Motor neuron (in vitro differentiated cells): ENCODE data around the gene TMEM54. TPM values are rescaled to one million over a fixed set of nuclear protein-coding genes. Genes with fewer than 3 reads are reported as not detected.

Experiments
- ATAC-seq, 8 experiments: fragments of 200-7000 bp; cut with Tn5 transposase; replicated peaks in 6 of 8; 2 replicates each; pipeline ENCODE4 v1.8.0; 2021; ENCODE audit warnings: mild to moderate bottlenecking in 8 of 8, moderate library complexity in 8 of 8
- H3K27ac ChIP-seq, 2 donors: fragments of 250-450 bp; sonication (Bioruptor Pico); 2 replicates each; pipeline ENCODE4 v1.9.0; 2021; ENCODE audit warnings: antibody characterized with exemption in 2 of 2, mild to moderate bottlenecking in 2 of 2, moderate library complexity in 1 of 2
- H3K4me1 ChIP-seq, 2 donors: fragments of 250-450 bp; sonication (Bioruptor Pico); replicated peaks in 1 of 2; 2 replicates each; pipeline ENCODE4 v1.6.1; 2021; ENCODE audit warnings: antibody characterized with exemption in 2 of 2, mild to moderate bottlenecking in 2 of 2, moderate library complexity in 1 of 2
- H3K4me3 ChIP-seq, 5 donors: fragments of 250-450 bp; sonication (Bioruptor Pico); 2 replicates each; pipeline ENCODE4 v1.9.0; 2021; ENCODE audit warnings: antibody characterized with exemption in 5 of 5, mild to moderate bottlenecking in 5 of 5, moderate library complexity in 4 of 5
- WGBS, 10 experiments: fragments of 450-650 bp; shearing (Covaris generic); methylation state at CpG; one replicate each; pipeline ENCODE4 v1.0.0; 2022; 5-methylcytosine and 5-hydroxymethylcytosine counted together
- in situ Hi-C, 9 experiments: fragments of 400-800 bp; cut with MboI; loops; one replicate each; pipeline ENCODE4 v1.15.0; 2021; ENCODE audit warnings: low sequenced_read_pairs in 9 of 9, low pct_unique_long_range_greater_than_20kb in 2 of 9; ENCODE audit not compliant: unreplicated experiment in 9 of 9
- total RNA-seq, 8 experiments: library from RNA; unstranded; fragments of 300-600 nt; gene quantifications; 2 replicates each; pipeline versions ENCODE4 v1.2.3 to v1.2.4, GENCODE V29; 2022

Gene TMEM54
- total RNA-seq, 8 experiments from 2014 or later = 2.2 to 42.1 (median 8.2) TPM

DNA sequence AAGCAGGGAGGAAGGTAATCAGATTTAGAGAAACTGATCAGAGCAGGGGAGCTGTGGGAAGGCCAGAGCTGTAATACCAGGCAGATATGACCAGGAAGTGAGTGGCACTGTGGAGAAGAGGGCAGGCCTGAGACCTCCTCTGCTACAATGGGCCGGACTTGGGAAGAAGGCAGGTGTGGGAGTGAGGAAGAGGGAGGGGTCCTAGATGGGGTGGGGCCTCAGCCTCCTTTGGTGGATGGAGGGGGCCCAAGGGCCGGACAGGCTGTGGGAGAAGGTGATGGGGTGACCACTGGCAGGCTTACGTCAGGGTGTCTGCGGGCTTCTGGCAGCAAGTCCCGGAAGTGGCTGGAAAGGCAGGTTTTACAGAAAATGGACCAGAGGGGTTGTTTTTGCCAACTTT lies 19.9 kb downstream of the TMEM54 start:
- no peak overlapping the region for H3K4me3 ChIP-seq
- WGBS, 10 experiments = 80 to 100% (median 100%) methylated on average over 1 to 3 of the region's 5 CpGs; no CpG with 5 or more reads in 5 of the 10 experiments
- H3K27ac ChIP-seq = no peak overlapping the region
- peaks cover 39 to 47% of the 10 kb centered on the region in 2 donors for H3K4me1 ChIP-seq
- in situ Hi-C loops = no loop called here
- no peak for ATAC-seq

DNA sequence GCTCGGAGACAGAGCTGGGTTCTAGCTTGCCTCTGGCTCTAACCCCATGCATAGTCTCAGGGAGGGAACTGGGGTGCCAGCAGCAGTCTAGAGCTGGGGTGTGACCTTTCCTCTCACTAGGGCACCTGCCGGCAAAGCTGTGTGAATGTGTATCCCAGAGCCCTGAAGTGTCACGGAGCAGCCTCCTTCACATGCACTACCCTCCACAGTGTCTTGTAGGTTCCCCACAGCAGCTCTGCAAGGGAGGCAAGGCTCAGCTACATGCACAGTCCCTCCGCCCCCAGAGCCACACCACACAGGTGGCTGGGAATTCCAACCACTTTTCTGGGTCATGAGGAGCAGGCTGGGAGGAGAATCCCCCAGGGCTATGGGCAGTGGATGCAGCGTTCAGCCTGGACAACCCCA lies 22.6 kb downstream of the TMEM54 start:
- peak in 6 of 8 experiments; percentile 13 to 45 (median 38) for ATAC-seq
- 0 to 88% (median 81%) methylated on average over 1 to 5 of the region's 5 CpGs; no CpG with 5 or more reads in 5 of the 10 experiments for WGBS, 10 experiments
- in situ Hi-C loops = no loop called here
- H3K4me1 ChIP-seq = peaks cover 19 to 24% of the 10 kb centered on the region in 2 donors
- peak overlapping the region in 1 of 2 donors; percentile 2 for H3K27ac ChIP-seq
- H3K4me3 ChIP-seq = no peak overlapping the region

- in situ Hi-C loops = no loop called here
- no peak overlapping the region for H3K4me3 ChIP-seq
- 0 to 77% (median 60%) methylated on average over 1 to 6 of the region's 6 CpGs; no CpG with 5 or more reads in 5 of the 10 experiments for WGBS, 10 experiments
- peaks cover 17 to 21% of the 10 kb centered on the region in 2 donors for H3K4me1 ChIP-seq
- ATAC-seq = peak; percentile 11 to 89 (median 78)
- no peak overlapping the region for H3K27ac ChIP-seq
These were observed 23.0 kb downstream of the TMEM54 start for GRCh38 chr1:32878183-32878582.

DNA sequence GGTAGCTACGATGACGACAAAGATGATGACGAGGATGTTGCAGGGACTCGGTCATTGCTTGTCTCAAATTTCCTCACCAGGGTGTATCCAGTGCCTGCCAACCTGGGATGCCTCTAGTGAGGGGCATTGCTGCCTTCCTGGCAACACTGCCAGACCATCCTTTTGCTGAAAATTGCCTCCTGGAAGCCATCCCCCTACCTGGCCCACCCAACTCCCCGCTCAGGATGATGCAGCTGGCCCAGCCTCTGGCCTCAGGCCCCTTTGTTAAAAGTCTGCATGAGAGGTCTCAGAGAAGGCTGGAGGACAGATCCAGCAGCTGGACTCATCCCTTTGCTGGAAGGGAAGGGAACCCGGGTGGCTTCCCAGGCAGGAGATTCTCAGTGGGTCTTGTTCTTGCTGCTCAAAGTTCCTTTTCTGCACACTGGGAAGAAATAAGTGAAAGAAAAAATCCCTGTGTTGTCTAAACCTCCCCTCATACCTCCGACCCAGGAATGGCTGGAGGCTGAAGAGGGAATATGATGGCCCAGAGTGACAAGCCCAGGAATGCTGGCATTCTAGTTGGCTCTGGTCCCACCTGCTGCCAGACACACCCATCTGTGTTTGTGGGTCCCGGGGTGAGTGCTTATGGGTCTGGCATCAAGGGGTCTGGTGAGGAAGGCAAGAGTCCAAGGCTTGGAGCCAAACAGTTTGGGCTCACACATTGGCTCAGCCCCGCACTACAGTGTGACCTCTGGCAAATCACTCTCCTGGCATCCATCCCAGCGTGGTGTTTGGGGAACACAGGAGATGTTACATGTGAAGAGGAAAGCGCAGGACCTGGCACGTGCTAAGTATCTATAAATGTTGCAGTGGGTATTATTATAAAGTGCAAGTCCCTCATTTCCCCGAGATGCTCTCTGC lies 23.7 kb downstream of the TMEM54 start:
- no peak for ATAC-seq
- in situ Hi-C loops = no loop called here
- peaks cover 22 to 25% of the 10 kb centered on the region in 2 donors for H3K4me1 ChIP-seq
- H3K4me3 ChIP-seq = no peak overlapping the region
- no peak overlapping the region for H3K27ac ChIP-seq
- WGBS, 10 experiments = 17 to 100% (median 80%) methylated on average over 1 to 12 of the region's 13 CpGs; no CpG with 5 or more reads in 2 of the 10 experiments

- in situ Hi-C loops = no loop called here
- peak in 6 of 8 experiments; percentile 15 to 82 (median 41) for ATAC-seq
- Histone ChIP-seq H3K27ac (no peak overlapping the region), H3K4me1 (peaks cover 21 to 27% of the 10 kb centered on the region in 2 donors), H3K4me3 (no peak overlapping the region)
- WGBS, 10 experiments = 0 to 90% (median 60%) methylated on average over 1 to 9 of the region's 16 CpGs; no CpG with 5 or more reads in 2 of the 10 experiments
These were observed 24.6 kb downstream of the TMEM54 start for GRCh38 chr1:32876341-32877210.

DNA sequence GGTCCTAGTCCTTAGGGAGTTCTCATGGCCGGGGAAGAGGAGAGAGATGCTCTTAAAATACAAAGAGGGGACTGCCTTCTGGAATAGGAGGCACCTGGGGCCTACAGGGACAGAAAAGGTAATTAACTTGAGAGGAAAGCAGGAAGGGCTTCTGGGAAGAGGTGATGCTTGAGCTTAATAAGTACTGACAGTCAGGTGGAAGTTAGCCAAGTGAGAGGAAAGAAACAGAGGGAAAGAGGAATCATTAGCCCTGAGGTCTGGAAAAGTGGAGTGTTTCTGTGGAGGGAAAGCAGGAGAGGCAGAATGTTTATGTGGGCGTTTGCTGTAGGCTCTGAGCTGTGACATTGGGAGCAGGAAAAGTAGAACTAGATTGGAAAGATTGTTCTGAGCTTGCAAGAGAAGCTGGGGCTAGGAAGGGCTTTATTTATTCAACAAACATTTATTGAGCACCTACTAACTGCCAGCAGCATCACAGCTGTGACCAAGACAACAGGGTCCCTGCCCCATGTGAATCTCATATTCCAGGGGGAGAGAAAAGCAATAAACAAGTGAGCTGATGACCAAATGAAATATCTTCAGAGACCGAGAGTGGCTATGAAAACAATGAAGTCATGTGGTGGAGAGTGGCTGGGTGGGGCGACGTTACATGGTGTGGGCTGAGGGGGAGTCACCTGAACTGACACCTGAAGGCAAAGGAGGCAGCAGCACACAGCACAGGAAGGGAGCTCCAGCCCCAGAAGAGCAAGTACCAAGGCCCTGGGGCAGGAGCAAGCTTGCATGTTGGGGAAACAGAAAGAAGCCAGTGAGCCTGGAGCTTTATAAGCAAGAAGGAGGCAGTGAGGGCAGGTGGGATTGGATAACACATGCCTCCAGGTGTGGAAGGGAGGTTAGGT lies 26.1 kb downstream of the TMEM54 start:
- in situ Hi-C loops = loop anchor here in 1 of 9 experiments (25.0 kb wide), 1 partner anchor 163 kb away; the partner anchor contains the start of gene SYNC
- 36 to 100% (median 79%) methylated on average over 1 to 5 of the region's 5 CpGs for WGBS, 10 experiments
- H3K4me3 ChIP-seq = no peak overlapping the region
- H3K27ac ChIP-seq = no peak overlapping the region
- peaks cover 25 to 35% of the 10 kb centered on the region in 2 donors for H3K4me1 ChIP-seq
- ATAC-seq = no peak

GRCh38 chr1:32873484-32873883 lies 27.7 kb downstream of the TMEM54 start:
- no peak for ATAC-seq
- Histone ChIP-seq H3K27ac (peak overlapping the region in 1 of 2 donors; percentile 77), H3K4me3 (no peak overlapping the region), H3K4me1 (peaks cover 28 to 42% of the 10 kb centered on the region in 2 donors)
- 0 to 100% (median 90%) methylated on average over 1 to 5 of the region's 5 CpGs; no CpG with 5 or more reads in 2 of the 10 experiments for WGBS, 10 experiments
- in situ Hi-C loops = loop anchor here in 1 of 9 experiments (25.0 kb wide), 1 partner anchor 161 kb away; the partner anchor contains the start of gene SYNC

- WGBS, 10 experiments = 59 to 67% methylated on average over 1 to 4 of the region's 7 CpGs; no CpG with 5 or more reads in 8 of the 10 experiments
These were observed 29.1 kb downstream of the TMEM54 start for GRCh38 chr1:32872192-32872460.

DNA sequence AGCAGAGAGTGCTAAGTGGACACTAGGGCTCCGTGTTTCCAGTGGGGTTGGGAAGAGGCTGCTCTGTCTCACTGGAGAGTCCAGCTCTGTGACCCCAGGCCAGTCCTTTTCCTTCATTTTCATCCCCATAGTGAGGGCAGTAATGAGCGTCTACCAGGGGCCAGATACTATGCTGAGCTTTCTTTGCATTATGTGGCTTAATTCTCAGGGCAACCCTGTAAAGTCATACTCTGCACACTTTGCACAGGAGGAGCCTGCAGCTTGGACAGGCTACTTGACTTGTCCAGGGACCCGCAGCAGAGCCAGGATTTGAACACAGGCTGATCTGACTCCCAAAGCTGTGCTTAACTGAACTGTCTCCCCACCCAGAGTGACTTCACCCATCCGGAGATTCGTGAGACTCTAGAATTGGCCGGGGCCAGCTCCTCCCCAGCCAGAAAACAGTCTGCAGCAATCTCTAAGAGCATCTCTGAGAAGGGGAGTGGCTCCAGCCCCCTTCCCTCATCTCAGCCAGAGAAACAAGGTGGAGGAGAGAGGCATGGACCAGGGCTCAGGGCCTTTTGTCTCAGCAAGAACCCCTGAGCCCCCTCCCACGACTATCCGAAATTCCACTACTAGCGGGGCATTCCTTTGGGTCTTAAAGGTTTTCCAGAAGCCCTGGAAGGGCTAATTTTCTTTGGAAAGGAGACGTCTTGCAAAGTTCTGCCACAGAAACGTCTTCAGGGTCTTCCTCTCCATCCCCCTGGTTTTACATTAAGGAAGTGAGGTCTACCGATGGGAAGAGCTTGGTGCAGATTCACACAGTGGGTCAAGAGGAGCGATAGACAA lies 29.6 kb downstream of the TMEM54 start:
- H3K27ac ChIP-seq = peak overlapping the region; percentile 83
- H3K4me1 ChIP-seq = peaks cover 19 to 33% of the 10 kb centered on the region in 2 donors
- peak in 5 of 8 experiments; percentile 4 to 42 (median 9) for ATAC-seq
- 8 to 100% (median 39%) methylated on average over 1 to 10 of the region's 13 CpGs; no CpG with 5 or more reads in 3 of the 10 experiments for WGBS, 10 experiments
- peak overlapping the region; percentile 46 to 54 (median 52) for H3K4me3 ChIP-seq
- in situ Hi-C loops = loop anchor here in 1 of 9 experiments (25.0 kb wide), 1 partner anchor 159 kb away; the partner anchor contains the start of gene SYNC

More at GRCh38 chr1:32872192-32872460, 29.1 kb downstream of the TMEM54 start:
- peak overlapping the region; percentile 83 for H3K27ac ChIP-seq
- peak overlapping the region in 4 of 5 donors; percentile 19 to 53 (median 47) for H3K4me3 ChIP-seq
- peak in 4 of 8 experiments; percentile 2 to 15 (median 14) for ATAC-seq
- in situ Hi-C loops = loop anchor here in 1 of 9 experiments (25.0 kb wide), 1 partner anchor 160 kb away; the partner anchor contains the start of gene SYNC
- peaks cover 19 to 35% of the 10 kb centered on the region in 2 donors for H3K4me1 ChIP-seq

DNA sequence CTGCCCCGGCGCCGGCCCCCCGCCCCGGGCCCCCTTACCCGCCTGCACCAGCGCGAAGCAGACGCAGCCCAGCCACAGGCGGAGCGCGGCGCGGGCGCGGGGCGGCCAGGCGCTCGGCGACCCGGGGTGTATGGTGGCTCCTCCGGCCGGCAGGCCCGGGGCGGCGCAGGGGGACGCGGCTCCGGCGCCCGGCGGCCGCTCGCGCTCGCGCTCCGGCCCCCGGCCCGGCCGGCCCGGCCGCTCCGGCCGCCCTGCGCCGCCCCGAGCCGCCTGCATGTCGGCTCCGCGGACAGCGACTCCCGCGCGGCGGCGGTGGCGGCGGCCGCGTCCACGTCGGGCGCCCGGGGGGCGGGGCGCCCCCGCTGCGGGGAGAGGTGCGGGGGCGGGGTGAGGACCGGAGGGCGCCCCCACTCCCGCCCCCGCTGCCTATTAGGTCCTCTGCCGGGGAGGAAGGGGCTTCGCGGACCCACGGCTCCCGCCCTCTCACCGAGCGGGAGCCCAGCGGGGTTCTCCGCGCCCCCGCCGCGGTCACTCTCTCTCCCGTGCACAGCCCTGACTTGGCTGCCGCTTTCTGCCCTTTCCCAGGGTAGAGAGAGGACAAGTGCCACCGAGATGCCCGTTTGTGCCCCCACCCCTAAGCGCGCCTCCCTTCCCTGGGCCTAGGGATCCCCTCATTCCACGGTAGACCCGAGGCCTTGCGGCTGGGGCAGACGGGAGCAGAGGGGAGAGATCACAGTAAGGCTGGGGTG lies 30.4 kb downstream of the TMEM54 start, which contains the start of gene FNDC5:
FNDC5 (minus strand) TSS at position 298 of the 749 bp plus-strand sequence.
- H3K4me1 ChIP-seq = peaks cover 19 to 30% of the 10 kb centered on the region in 2 donors
- H3K4me3 ChIP-seq = peak within 1 kb of the TSS; percentile 46 to 54 (median 52)
- in situ Hi-C loops = loop anchor here in 1 of 9 experiments (25.0 kb wide), 1 partner anchor 158 kb away; the partner anchor contains the start of gene SYNC
- H3K27ac ChIP-seq = peak within 1 kb of the TSS; percentile 83
- peak; percentile 48 to 83 (median 52) for ATAC-seq
- 0 to 20% (median 15%) methylated on average over 1 to 6 of the region's 99 CpGs; no CpG with 5 or more reads in 7 of the 10 experiments for WGBS, 10 experiments
